EH (cell line): Measurements from ENCODE around the gene LRRC42.

ENCODE experiments used
- DNase-seq: peaks from one replicate; pipeline ENCODE4 v3.0.0-alpha.2; 2015; ENCODE audit warnings: low read depth

The LRRC42 gene, protein sequence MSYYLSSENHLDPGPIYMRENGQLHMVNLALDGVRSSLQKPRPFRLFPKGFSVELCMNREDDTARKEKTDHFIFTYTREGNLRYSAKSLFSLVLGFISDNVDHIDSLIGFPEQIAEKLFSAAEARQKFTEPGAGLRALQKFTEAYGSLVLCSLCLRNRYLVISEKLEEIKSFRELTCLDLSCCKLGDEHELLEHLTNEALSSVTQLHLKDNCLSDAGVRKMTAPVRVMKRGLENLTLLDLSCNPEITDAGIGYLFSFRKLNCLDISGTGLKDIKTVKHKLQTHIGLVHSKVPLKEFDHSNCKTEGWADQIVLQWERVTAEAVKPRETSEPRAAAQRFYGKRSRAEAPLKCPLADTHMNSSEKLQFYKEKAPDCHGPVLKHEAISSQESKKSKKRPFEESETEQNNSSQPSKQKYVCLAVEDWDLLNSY

DNA sequence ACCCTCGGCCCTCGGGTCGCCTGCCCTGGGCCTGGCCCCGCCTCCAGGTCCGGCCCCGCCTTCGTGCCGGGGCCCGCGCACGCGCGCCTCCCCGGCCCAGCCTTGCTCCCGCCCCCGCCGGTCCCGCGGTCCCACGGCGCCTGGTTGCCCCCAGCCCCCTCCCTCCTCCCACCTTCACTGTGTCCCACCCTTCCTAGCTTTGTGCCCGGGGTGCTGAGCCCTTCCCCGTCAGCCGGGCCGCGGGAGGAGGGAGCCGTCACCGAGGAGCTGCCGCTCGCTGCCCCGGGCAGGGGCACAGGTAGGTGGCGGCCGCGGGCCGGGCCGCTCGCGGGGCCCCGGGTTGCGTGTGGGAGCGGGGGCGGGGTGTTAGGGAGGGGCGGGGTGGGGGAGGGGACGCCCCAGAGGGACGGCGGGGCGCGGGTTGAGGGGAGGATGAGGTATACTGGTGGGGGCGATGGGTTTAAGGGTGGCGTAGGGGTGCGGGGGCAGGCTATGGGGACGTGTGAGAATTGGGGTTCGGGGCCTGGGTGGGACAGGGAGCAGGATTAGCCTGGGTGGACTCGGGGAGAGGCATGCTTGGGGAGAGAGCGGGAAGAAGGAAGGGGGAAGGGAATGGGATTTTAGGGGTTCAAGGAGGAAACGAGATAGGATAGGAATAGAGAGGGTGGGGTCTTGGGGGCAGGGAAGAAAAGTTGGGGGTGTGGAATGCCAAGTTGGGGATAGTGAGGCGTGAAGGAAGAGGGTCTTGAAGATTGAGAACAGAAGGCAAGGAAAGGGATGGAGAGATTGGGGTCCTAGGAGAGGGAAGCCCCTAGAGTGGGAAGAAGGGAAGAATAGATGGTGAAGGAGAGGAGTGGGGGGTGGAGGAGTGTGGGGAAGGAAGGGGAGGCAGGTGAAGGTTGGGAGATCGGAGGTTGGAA, at the start of gene LRRC42:
Gene LRRC42 (plus strand): TSS at position 99 of the 920 bp plus-strand sequence. CDS start 5,650 bp downstream, outside the sequence.
- DNase-seq: no peak

DNA sequence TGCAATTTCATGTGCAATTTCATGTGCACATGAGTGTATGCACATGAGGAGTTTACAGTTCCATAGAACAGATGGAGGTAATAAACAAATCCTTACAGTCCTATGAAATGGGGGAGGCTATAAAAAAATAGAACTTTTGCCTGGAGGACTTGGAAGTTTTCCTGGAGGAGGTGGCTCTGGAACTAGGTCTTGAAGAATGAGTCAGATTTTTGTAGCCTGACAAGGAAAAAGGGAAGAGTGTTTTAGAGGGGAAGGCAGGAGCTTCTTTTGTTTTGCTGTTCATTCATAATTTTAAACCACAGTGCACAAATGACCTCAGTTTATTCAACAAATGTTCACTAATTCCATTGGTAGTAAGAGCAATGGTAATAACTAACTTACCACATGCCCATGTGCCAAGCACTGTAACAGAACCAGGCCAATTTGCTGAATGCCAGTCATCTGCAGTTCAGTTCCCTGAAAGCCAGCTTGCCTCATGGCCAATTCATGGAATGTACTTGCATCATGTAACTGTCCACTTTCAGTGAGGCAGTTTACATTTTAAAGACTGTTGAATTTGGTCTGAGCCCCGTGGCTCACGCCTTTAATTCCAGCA, 49.4 kb upstream of the LRRC42 start:
- DNase-seq: peak; percentile 95

DNA sequence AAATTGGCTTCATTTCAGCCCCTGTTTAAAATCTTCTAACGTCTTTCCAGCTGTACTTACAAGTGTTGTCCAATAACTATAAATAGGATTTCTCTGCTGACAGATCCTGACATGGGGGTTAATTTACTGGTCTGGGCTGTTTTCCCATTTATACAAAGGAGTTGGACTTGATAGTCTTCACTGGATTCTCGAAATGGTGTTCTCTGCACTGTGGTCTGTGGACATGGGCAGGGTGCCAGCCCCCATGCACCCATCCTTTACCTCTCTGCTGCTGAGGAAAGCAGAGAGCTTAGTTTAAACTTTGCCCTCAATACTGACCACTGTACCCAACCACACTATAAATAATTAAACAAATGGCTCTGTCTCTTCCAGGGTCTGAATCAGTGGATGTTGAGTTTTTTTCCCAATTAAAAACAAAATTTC, 46.9 kb upstream of the LRRC42 start:
- DNase-seq: peak; percentile 75

DNA sequence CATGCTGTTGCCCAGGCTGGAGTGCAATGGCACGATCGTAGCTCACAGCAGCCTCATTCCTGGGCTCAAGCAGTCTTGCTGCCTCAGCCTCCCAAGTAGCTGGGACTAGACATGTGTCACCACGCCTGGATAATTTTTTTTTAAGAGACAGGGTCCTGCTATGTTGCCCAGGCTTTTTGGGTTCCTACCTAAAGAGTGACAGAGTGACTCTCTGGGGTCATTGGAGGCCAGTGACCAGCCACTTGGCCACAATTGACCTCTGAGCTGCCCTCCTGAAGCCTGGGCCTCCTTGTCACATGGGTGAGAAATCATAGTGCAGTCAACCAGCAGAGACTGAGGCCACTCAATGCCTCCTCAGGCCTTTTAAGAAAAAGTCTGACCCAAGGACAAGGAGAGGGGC, 46.4 kb upstream of the LRRC42 start:
- no peak for DNase-seq

DNA sequence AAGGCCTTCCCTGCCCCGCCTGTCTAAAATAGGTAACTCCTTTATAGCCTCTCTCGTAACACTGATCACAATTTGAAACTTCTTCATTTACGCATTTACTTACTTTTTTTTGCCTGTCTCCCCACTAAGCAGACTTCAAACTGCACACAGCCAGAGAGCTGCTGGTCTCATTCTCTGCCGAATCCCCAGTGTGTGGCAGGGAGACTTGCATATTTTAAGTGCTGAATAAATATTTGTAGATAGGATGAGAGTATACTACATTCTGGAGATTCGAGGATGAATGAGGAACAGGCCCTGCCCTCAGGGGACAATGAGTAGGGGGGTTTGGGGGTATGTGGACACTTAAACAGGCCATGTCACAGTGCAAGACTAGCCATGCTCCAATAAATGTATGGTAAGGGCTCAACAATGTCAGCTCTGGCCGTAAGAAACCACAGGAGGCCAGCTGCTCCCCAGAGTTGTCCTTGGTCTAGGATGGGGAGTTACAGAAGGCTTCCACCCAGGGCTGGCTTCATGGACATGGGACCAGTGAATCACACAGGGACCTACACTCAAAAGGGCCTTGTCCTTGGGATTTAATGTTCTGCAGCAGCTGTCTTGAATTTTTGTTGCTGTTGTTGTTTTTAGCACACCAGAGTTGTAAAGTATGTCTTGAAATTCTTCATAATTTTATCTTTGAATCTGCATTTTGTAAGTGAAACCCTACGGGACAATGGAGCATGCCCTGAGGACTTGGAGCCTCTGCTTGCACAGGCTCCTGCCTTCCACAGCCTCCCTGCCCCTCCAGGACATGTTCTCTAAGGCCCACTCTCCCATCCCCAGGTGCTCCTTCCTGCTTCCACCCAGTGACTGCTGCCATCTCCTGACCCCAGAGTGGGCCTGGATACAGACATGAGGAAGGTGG, 43.7 kb upstream of the LRRC42 start:
- peak; percentile 36 for DNase-seq

DNA sequence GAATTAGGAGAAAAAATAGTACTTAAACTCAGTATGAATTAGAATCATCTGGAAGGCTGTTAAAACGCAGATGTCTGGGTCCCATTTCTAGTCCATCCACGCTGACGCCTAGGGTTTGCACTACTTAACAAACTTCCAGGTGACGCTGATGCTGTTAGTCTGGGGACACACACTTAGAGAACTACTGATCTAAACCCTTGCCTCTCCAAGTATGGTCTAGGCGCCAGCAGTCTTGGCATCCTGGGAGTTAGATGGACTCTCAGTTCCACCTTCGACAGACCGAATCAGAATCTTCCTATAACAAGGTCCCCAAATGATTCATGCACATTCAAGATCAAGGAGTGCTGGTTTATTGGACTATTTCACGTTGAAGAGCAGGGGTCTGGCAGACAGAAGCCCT, 40.6 kb upstream of the LRRC42 start:
- DNase-seq: no peak

DNA sequence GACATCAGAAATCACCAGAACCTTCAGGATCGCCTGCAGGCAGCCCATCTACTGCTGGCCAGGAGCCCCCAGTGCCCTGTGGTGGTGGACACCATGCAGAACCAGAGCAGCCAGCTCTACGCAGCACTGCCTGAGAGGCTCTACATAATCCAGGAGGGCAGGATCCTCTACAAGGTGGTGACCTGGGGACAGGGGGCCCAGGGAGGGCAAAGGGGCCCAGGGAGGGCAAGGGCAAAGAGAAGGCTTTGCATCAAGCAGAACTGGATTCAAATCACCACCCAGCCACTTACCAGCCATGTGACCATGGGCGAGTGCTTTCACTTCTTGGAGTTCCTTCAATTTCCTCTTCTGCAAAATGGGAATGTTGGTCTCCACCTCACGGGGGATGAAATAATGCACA, 40.0 kb upstream of the LRRC42 start:
- no peak for DNase-seq

DNA sequence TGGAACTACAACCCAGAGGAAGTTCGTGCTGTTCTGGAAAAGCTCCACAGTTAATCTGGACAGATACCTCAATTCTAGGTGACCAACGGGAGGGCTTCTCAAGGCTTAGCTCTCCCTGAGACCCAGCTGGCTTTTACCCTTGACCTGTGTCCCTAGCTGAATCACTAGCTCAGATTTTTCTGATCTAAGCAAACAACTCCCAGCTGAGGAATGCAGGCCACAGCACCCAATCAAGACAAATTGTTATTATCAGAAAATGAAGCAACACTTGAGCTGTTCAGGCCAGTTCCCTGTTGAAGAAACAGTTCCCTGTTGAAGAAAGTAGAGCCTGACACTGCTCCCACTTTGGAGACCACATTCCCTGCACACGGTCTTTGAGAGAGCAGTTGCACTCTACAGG, 36.2 kb upstream of the LRRC42 start:
- DNase-seq: peak; percentile 26

DNA sequence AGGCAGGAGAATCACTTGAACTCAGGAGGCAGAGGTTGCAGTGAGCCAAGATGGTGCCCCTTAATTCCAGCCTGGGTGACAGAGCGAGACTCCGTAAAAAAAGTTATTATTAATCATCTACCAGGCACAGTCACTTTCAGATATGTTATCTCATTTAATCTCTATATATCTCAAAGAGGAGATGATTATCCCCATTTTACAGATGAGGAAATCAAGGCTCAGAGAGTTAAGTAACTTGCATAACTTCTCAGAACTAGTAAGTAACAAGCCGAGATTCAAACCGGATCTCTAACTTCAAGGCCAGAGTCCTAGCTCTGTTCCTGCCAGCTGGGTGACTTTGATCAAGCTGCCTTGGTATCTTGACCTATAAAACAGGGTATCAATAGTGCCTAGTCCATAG, 34.7 kb upstream of the LRRC42 start:
- DNase-seq: no peak

DNA sequence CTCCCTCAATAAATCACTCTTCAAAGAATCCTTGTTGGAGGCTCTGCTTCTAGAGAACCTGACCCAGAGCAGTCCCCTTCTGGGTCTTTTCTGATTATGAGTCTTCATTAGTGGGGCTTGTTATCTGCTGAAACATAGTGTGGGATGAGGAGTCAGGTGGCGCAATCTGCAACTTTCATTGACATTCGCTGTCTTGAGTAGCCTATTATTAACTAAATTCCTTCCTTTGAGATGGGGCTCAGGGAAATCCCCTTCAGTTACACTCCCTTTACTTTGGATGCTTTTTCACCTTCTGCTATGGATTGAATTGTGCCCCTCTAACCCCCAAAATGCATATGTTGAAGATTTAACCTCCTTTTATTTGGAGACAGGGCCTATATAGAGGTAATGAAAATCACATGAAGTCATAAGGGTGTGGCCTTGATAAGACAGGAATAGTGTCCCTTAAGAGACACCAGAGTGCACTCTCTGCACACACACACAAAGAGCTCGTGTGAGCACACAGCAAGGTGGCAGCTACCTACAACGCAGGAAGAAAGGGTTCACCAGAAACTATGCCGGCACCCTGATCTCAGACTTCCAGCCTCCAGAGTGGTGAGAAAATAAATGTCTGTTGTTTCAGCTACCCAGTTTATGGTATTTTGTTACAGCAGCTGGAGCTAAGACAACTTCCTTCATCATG, 32.7 kb upstream of the LRRC42 start:
- DNase-seq: no peak

DNA sequence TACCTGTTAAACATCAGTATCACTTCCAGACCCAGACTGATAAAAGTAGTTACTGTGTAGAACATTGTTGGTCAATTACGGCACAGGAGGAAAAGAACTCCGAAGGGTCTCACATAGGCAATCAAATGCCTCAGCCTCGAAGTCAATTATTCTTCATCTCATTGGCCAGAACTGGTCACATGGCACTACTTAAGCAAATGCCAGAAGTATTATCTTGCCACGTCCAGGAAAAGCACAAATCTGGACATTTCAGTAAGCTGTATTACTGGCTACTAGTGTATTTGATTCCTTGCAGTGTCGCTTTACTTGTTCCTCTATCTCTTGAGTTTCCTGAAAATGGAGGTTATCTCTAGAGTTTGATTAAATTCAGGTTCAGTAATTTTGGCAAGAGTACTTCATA, 27.8 kb upstream of the LRRC42 start:
- no peak for DNase-seq

DNA sequence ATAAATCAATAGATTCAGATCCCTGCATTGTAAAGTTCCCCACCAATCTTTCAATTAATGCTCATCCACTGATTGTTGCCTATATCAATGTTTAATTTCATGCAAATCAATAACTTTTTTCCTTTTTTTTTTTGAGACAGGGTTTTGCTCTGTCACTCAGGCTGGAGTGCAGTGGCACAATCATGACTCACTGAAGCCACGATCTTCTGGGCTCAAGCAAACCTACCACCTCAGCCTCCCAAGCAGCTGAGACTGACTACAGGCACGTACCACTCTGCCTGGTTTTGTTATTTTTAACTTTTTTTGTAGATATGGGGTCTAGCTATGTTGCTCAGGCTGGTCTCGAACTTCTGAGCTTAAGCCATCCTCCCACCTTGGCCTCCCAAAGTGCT, 26.5 kb upstream of the LRRC42 start:
- peak; percentile 56 for DNase-seq

DNA sequence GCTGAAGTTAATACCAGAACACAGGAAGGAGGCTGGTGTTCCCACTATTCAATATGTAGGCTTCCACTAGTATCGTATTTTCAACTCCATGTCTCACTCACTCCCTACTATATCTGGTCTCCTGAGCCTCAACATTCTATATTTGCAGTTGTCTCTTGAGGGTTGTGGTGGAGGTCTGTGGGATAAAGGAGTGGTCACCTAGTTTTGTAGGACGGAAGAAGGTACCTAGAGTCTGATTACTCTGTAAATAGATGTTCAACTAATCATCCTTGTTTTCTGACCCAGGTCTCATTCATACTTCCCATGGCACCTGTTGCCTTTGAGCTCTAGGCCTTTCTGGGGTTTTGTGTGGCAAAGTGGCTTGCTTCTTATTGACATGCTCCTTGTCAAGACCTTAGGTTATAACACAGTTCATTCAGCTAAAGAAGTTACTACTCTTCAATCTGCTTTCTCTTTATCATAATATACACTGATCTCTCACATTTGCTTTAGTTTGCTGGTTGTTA, 18.7 kb upstream of the LRRC42 start:
- no peak for DNase-seq

DNA sequence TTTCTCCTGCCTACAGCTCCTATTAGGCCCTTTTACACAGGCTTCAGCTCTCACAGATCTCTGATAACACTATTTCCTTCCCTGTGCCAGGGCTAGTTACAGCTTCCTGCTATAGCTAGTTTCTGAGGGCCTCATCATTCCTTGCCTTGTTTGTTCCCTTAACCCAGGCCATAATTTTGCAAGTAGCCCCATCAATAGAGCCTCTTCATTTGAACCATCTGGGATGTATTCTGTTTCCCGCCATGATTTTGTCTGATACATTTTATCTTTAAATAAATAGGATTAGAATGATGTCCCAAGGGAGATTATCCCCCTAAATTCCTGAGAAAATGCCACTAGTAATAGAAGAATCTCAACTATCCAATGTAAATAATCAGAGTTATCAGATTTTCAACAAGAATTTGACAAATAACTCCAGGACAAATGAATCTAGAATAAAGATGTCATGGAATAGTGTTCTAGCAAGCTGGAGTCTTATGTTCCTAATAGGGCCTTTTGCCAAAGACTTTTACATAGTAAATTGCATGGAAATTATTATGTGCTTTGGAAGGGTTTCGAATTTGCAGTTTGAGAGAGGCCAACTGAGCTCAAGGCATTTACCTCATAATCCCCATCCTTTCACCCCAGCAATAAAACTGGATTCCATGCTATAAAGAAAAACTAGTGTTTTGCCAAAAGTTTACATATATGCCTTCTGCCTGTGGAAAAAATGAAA, 16.7 kb upstream of the LRRC42 start:
- peak; percentile 59 for DNase-seq

DNA sequence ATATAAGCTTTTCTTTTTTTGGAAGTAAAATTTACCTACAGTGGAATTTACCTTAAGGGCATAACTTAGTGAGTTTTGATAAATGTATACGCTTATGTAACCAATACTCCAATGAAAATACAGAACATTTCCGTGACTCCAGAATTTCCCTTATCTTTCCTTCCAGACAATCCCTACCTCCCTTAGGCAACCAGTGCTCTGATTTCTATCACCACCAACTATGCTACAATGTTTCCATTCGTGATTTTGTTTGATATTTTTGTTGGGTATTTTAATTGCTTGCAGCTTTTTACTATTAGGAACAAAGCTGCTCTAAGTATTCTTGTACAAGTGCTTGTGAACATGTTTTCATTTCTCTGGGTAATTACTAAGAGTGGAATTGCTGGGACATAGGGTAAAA, 15.2 kb upstream of the LRRC42 start:
- DNase-seq: no peak

DNA sequence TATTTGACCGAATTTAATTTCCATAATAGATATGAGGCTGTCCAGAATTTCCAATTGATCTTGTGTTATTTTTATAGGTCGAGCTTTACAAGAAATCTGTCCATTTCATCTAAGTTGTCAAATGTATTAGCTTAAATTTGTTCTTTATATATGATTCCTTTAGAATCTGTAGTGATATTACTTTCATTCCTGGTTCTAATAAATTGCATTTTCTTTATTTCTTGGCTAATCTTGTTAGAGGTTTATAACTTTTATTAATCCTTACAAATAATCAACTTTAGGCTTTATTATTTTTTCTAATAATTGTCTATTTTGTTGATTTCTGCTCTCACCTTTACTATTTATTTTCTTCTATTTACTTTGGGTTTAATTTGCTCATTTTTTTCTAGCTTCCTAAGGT, 14.6 kb upstream of the LRRC42 start:
- no peak for DNase-seq

DNA sequence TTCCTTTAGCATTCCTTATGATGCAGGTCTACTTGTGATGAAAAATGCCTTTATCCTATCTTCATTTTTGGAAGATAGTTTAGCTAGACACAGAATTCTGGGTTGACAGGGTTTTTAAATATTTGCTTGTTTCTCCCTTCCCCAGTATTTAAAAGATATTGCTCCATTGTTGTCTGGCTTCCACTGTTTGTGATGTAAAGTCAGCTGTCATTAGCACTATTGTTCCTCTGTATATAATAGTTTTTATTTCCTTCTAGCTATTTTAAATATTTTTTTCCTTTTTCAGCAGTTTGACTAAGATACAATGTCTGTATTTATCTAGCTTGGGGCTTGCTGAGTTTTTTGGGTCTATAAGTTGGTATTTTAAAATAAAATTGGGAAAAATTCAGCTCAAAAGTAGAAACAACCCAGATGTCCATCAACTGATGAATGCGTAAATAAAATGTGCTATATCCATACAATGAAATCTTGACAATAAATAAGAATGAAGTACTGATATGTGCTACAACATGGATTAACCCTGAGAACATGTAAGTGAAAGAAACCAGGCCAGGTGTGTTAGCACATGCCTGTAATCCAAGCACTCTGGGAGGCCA, 11.9 kb upstream of the LRRC42 start:
- no peak for DNase-seq

DNA sequence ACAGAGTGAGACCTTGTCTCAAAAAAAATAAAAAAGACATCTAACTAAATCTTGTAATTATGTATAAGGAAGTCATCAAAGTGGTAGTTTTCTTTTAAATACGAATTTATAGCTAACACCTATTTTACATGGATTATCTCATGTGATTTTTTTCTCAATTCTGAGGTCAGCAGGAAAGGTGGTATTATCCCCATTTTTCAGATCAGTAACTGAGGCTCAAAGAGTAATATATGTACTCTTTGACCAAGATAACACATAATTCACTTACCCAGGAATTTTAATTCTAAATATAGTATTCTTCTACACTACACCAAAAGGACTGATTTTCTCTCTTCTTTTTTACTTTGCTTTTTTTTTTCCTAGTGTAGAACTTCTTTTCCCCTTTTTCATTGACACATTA, 9.7 kb upstream of the LRRC42 start:
- DNase-seq: no peak

DNA sequence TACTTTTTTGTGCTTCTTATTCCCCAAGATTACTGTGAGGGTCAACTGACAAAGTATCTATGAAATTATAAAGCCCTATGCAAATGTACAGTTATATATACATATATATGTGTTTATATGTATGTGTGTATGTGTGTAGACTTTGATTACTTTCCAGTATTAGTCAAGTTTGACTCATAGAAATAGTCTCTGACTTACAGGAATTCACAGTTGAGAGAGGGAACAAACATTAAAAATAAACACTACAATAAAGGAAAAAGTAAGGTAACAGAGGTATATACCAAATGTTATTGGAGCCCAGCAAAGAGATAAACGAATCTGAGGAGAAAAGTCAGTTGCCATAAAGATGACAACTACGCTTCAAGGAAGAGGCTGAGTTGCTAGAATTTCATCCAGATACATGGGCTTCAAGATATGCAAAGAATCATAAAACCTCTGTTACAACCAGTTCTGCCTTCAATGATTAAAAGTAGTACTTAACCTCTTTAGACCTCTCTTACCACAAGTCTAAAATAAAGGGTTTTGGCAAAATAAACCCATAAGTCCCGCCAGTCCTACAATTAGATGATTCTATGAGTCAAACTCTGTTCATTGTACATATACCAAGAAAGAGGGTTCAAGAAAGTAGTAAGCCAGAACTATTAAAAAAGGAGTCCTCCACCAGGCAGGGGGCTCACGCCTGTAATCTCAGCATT, 7.9 kb upstream of the LRRC42 start:
- peak; percentile 61 for DNase-seq
